ENCODE data around the gene TUBA4B. TPM values are rescaled to one million over a fixed set of nuclear protein-coding genes. Genes with fewer than 3 reads are reported as not detected.

TUBA4B gene
- total RNA-seq, 1 donor from 2014 or later = not detected

Small RNA genes within 50 kb of the gene (small RNA-seq; reads per million reads assigned to genes)
- 0.18 reads per million, percentile 16 among the genes with 10 or more reads in this experiment for gene MIR153-1 (ENCODE audit: low replicate concordance)

Other genes with a start within 250 kb of the TUBA4B start
- gene CFAP65, start 211.7 kb upstream of the TUBA4B start, total RNA-seq = not detected
- not detected for gene IHH, start 192.3 kb upstream of the TUBA4B start, total RNA-seq
- gene NHEJ1, start 92.4 kb upstream of the TUBA4B start, total RNA-seq = 12.8 TPM
- 0.92 TPM for gene SLC23A3, start 83.2 kb upstream of the TUBA4B start, total RNA-seq
- gene CNPPD1, start 76.3 kb upstream of the TUBA4B start, total RNA-seq = 23.9 TPM
- 35.0 TPM for gene RETREG2, start 75.0 kb upstream of the TUBA4B start, total RNA-seq
- gene ZFAND2B, start 46.5 kb upstream of the TUBA4B start, total RNA-seq = 24.4 TPM
- 35.3 TPM for gene ABCB6, start 34.3 kb upstream of the TUBA4B start, total RNA-seq
- 51.9 TPM for gene ATG9A, start 23.6 kb upstream of the TUBA4B start, total RNA-seq
- 41.0 TPM for gene ANKZF1, start 23.4 kb upstream of the TUBA4B start, total RNA-seq
- 5.2 TPM for gene GLB1L, start 7.8 kb upstream of the TUBA4B start, total RNA-seq
- 10.5 TPM for gene STK16, start 7.8 kb upstream of the TUBA4B start, total RNA-seq
- 76.1 TPM for gene TUBA4A, start 675 bp downstream of the TUBA4B start, total RNA-seq
- gene DNAJB2, start 26.1 kb downstream of the TUBA4B start, total RNA-seq = 96.5 TPM
- 0.31 TPM for gene PTPRN, start 56.2 kb downstream of the TUBA4B start, total RNA-seq
- gene RESP18, start 79.5 kb downstream of the TUBA4B start, total RNA-seq = not detected
- gene DNPEP, start 134.7 kb downstream of the TUBA4B start, total RNA-seq = 33.4 TPM
- gene DES, start 165.1 kb downstream of the TUBA4B start, total RNA-seq = 5,232 TPM
- 136 TPM for gene SPEG, start 181.6 kb downstream of the TUBA4B start, total RNA-seq
- 21.0 TPM for gene GMPPA, start 245.6 kb downstream of the TUBA4B start, total RNA-seq

Measured in tongue (tissue), 2 donors.